HG03378 (cell line): ENCODE measurements around the gene XXYLT1.
"Not testable (repeated sequence)": the region's sequence is repeated elsewhere in the genome, so short reads cannot be mapped to it uniquely, and the experiment has no call there.

Experiments
- ATAC-seq: cut with Tn5 transposase; IDR thresholded peaks from one replicate; pipeline ENCODE4 v1.9.1; 2021; ENCODE audit warnings: mild to moderate bottlenecking, moderate library complexity; ENCODE audit not compliant: unreplicated experiment

XXYLT1 gene, protein sequence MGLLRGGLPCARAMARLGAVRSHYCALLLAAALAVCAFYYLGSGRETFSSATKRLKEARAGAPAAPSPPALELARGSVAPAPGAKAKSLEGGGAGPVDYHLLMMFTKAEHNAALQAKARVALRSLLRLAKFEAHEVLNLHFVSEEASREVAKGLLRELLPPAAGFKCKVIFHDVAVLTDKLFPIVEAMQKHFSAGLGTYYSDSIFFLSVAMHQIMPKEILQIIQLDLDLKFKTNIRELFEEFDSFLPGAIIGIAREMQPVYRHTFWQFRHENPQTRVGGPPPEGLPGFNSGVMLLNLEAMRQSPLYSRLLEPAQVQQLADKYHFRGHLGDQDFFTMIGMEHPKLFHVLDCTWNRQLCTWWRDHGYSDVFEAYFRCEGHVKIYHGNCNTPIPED

DNA sequence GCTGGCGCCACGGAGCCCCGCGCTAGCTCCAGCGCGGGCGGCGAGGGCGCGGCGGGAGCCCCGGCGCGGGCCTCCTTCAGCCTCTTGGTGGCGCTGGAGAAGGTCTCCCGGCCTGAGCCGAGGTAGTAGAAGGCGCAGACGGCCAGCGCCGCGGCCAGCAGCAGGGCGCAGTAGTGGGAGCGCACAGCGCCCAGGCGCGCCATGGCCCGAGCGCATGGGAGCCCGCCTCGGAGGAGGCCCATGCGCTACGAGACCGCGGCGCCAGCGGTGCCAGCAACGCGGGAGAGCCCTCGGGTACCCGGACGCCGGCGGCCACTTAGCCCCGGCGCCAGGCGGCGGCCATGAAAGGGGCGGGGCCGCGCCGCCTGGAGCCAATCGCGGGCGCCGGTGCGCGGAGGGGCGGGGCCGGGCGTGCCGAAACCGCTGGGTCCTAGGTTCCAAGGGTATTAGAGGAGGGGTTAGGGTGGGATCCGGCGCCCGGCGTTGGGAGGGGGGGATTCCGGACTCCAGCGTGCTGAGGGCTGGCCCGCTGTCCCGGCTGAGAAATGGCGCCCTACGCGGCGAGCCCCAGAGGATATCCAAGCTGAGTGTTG lies at the start of gene XXYLT1:
TSS of gene XXYLT1 (minus strand) at position 343 of the 593 bp plus-strand sequence. CDS start at position 242, 101 bp downstream.
- ATAC-seq, result peak; percentile 60

DNA sequence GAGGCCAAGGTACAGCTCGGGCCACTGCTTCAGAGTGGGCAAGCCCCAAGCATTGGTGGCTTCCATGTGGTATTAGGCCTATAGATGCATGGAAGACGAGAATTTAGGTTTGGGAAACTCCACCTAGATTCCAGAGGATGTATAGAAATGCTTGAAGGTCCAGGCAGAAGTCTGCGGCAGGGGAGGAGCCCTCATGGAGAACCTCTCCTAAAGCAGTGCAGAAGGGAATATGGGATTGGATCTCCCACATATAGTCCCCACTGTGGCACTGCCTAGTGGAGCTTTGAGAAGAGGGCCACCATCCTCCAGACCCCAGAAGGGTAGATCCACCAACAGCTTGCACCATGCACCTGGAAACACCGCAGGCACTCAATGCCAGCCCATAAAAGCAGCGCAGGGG lies 48.1 kb upstream of the XXYLT1 start:
- no peak for ATAC-seq

DNA sequence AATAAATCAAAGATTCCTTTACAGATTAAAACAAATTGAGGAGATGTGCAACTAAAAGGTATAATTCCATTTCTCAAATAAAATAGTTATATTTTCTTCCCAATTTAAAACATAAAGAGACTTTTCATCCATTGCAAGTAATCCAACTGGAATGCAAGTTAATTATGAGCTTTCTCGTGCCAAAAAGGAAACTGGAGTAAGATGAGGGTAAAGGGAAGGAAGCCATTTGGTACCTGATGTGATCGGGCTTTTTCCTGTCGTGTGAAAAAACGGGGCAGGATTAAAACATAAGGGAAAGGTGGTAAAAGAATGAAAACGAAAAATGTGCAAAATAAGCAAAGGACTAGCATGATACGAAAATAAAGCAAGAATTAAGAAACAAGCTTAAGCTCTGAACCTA lies 41.8 kb upstream of the XXYLT1 start:
- no peak for ATAC-seq

DNA sequence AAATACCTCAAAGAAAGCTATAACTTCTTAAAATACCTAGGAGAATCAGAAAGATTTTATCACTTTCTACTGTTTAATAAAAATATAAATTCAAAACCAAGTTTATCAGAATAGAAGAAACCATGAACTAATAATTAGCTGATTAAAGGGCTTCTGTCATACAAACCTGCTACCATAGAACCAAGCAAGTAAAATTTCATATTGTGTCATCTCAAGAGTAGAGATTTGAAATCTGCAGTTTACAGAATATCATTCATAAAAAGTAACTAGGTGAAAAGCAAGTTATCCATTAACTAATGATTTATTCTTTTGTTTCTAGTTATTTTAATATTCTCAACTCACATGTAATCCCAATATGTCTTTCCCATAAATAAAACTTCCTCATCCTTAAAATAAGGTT lies 36.8 kb upstream of the XXYLT1 start:
- ATAC-seq, result no peak

DNA sequence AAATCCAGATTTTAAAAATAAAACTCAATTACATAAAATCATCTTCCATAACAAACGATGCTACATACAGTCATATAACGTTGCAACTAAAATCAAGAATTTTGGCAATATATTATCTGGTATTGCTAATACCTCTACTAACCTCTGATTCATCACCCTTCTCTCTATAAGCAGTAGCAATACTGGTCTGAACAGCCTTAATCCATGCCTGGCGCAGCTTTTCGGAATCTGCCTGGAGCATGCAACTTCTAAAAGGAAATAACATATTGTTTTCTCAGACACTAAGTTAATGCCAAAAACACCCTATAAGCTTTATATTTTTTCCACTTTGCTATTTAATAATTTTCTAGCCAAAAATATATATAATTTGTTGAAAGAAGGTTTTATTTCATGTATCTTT lies 35.4 kb upstream of the XXYLT1 start:
- no peak for ATAC-seq

DNA sequence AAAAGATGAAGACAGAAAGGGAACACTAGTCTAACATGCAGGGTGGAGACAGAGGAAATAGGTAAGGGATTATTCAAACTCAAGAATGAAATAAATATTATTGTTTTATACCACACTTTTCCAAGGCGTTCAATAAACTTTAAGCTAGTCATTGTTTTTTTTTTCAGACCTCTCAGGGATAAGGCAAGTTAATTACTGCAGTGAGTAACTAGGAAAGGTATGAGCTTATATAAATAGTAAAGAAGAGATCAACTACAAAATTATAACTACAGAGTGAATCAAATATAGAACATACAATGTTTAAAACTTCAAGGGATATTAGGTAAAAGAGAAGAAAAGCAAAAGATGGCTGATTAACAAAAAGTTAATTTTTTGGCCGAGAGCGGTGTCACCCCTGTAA lies 31.5 kb upstream of the XXYLT1 start:
- no peak for ATAC-seq

DNA sequence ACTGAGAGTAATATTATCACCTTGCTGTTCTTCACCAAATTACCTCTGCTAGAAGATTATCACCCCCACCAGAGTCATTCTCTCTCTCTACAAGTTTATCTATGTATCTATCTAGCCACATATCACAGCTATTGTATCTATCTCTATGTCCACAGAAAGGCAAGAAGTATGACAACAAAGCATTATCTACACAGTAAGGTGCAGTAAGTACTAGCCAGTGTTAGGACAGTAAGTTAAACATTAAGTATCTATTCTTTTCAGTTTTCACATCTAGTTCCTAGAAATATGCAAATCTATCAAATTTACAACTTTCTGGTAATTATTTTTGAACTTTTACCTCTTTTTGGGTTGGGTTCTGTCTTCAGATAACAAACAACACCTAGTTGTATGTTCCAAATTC lies 26.5 kb upstream of the XXYLT1 start:
- ATAC-seq, result no peak

DNA sequence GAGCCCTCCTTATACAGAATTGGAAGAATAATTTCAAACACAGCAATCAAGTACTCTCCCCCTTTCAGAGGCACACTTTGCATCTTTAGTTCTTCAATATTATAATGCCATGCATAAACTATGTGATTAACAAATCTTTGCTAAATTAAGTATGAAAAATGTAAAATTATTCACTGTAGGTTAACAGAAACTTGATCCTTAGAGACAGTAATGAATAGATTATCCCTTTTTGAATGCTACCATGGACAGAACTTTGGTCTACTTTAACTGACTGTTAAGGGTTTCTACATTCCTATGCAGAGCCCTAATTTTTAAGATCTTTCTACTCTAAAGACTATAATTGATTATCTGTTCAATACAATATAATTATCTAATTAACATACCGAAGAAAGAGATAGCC lies 25.7 kb upstream of the XXYLT1 start:
- ATAC-seq, result no peak

DNA sequence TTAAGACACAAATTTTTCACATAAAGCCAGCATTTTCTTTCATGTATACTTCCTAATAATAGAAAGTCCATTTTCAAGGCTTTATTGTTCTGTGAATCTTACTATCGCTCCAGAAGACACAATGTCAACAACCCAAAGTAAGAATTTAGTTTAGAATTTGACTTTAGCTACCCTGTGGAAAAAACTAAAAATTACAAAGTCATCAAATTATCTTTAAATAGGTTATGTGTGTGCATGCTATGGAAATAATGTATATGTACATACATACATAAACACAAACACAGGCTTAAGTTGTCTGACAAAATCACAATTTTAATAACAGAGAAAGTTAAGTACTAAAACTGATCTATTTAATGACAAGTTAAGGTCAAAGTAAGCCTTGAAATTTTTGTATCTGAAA lies 20.2 kb upstream of the XXYLT1 start:
- ATAC-seq, result no peak

DNA sequence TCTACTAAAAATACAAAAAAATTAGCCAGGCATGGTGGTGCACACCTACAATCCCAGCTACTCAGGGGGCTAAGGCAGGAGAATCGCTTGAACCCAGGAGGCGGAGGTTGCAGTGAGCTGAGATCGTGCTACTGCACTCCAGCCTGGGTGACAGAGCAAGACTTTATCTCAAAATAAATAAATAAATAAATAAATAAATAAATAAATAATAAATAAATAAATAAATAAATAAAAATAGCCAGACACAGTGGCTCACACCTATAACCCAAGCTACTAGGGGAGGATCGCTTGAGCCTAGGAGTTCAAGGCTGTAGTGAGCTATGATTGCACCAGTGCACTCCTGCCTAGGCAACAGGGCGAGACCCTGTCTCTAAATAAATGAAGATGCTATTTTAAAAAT lies 19.7 kb upstream of the XXYLT1 start:
- ATAC-seq, result not testable (repeated sequence)

DNA sequence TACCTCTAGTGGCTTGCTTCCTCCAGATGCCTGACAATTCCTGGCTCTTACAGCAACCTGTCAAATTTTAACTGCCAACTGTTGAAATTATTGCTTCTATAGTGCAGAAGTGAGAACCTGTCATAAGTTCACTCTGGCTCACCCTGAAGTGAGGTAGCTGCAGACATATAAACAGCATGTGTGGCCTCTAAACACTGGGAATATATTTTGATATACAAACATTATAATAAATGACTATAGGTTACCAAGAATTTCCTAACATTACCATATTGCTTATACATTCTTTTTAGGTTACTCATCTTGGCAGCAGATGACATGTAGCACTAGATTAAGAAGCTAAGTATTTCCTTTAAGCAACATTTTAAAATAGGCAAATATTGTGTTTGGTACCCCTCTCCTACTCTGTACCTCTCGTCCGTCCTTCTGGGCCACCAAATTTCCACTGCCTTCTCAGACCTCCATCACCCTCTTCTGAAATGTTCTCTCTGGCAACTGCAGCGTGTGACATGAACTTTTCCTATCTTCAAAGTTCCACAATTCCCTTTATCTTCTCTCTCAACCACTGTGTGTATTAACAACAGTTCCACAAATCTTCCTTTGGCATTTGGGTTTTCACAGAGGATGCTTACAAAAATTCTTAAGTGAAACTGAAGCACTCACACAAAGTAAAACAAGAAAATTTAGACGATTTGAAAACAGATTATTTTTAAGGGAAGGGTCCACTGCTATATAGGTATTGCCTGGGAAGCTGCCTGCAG lies 15.3 kb upstream of the XXYLT1 start:
- no peak for ATAC-seq

DNA sequence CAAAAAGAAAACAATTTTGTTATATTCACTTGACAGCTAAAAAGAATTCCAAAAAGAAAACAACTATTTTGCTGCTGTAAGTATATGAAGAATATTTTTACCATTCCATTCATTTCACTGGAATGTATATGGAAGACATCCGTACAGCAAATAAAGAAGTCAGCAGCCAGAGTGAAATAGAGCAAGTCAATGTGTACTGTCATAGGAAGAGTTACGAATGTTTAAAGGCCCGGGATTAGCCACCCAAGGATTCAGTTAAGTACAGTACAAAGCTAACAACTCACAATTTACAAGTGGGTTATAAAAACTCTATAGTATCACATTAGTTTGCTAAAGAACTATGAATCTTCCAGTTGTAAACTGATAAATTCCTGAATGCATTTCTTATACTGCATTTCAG lies 14.4 kb upstream of the XXYLT1 start:
- no peak for ATAC-seq

DNA sequence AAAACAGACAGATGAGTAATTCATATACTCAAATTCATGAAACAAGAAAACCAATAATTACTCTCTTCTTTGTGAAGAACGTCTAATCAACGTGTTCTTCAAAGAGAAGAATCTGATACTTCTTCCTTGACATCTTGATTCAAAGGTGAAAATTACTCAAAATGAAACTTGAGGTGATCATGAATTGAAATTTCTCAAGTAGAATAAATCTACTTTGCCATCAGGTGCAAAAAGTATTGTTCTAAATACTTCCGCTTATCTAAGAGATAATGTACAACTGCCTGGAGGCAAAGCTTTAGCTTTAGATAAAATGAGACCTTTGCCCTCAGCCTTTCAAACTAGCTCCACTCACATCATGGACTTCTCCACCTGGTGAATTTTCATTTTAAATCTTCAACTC lies 13.9 kb upstream of the XXYLT1 start:
- no peak for ATAC-seq

DNA sequence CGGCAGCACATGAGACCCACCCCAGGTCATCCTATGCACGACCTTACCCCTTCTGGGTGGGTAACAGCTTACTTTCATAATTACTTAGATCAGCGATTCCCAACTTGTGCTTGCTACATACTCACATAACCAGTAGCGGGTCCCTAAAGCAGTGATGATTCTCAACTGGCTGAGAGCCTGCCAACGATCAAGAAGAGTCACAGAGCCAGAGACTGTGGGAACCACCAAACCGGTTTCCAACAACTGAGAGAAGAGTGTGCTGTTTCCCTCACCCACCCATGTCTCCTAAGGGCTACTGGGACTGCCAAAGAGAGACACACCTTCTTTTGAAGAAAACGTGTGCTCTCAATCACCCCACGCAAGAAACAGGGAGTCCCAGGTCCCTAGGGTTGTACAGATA lies 12.0 kb upstream of the XXYLT1 start:
- ATAC-seq, result no peak

DNA sequence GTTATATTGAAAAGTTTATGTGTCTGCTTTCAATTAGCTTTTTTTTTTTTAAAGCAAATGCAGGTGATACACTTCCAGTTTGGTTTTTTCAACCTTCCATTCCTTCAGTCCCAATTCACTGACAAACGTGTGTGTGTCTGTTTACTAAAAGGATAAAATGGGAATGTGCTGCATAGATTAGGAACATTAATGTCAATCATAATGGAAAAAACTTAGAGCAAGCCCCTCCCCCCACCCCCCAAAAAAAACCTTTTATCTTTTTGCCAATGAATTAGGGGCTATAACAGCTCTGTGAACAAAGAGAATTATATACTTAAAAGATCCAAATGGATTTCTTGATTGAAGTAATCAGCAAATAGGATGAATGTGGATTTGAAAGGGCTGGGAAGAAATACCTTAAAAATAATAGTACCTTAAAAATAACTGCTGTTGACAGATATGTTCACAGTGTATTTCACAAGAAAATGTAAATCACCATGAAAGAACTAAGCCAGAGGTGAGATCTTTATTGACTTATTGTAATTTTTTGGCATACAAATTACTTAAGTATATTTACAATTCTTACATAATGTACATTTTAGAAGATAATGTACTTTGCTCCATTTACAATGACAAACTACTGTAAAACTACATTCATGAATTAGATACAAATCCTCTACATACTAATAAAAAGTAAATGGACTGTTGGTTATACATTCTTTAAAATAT lies 3.5 kb upstream of the XXYLT1 start:
- no peak for ATAC-seq

DNA sequence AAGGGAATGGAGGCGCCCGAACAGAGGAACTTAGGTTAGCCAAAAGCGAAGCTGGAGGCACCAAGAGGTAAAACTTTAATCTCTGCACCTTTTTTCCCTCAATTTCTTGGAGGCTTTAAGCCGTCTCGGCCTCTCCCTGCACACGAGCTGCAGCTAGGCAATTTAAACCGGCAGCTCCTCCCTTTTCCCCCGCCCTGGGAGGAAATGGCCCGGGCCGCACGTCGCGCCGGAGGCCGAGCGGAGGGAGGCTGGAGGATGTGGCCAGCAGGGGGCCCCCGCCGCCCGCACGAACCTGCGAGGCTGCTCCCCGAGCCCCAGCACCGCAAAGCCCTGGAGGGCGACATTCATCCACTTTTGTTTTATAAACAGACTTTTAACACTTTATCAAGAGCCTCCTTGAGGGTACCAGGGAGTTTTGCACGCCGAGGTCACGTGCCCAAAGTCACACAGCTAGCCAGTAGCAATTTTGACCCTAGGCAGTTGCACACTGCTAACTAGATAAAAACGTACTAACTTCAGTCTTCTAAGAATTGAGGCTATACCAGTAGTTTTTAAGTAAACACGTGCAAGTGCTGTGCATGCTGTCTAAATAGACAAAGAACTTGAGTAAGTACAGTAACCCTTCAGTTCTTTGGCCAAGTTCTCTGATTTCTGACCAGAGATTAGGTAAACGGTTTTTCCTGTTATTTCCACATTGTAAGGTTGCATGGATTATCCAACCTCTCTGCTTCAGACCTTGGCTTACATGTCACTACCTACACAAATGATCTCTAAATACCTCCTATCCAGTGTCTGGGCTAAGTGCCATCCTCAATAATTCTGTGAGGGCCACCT lies 668 bp upstream of the XXYLT1 start:
- ATAC-seq, result peak; percentile 61

DNA sequence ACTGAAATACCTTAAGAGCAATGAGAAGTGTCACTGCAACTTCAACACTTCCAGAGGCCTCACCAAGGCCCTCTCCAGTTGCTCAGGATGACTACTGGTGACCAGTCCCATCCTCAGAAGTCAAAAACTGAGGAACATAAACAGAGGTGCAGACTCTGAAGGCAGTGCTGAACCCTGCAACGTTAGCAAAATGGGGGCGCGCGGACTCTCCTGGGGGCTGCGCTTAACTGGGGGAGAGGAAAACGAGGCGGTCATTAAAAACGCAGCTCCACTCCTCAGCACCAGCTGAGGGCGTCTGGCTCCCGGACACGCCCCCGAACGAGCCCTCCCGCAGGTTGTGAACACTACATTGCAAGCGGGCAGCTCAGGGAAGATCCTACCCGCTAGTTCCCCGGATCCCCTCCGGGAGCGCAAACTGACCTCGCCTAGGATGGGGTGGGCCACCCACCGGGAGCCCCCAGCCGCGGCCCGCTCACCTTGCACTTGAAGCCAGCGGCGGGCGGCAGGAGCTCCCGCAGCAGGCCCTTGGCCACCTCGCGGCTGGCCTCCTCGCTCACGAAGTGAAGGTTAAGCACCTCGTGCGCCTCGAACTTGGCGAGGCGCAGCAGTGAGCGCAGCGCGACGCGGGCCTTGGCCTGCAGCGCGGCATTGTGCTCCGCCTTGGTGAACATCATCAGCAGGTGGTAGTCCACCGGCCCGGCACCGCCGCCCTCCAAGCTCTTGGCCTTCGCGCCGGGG lies 711 bp downstream of the XXYLT1 start:
- ATAC-seq, result peak; percentile 15

DNA sequence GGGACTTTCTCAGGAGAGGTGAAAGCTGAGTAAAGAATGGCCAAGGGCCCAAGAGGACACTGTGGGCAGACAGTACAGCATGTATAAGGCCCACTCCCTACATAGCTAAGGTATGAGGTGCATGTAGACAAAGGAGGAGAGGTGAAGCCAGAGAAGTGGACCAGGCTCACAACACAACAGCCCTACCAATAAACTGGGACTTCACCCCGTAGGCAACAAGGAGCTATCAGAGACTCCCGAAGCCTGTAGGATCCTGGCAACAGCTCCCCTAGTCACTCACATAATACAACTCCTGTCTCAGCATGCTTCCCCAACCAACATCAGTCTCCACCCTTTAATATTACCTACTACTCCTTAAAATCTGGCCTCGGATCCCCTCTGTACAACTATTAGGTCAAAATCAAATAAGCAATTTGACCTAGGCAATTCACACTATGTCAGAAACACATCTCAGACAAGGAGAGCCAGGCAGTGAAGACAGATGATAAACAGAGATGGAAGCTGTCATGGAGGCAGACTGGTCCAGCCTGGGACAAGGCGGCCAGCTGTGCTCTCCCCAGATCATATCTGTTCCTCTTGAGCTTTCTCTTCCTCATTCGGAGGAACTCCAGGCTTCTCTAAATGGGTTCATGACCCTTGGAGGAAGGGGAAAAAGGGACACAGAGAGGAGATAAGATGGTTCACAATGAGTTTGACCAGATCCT lies 1.4 kb downstream of the XXYLT1 start:
- no peak for ATAC-seq
